Right atrium auricular region (tissue), 2 donors: Measurements from ENCODE around the gene DYNC2I2. TPM values are rescaled to one million over a fixed set of nuclear protein-coding genes. Genes with fewer than 3 reads are reported as not detected.

ENCODE experiments used
- DNase-seq: peaks from one replicate; pipeline ENCODE4 v3.0.0-alpha.2; 2019; ENCODE audit warnings: low spot score
- H3K27ac ChIP-seq, 2 donors: fragments of 200-600 bp; sonication (generic); 1 replicate in 1 of 2; 2 replicates in 1 of 2; pipeline ENCODE4 v1.5.1; 2016 to 2019
- H3K27me3 ChIP-seq, 2 donors: fragments of 200-600 bp; sonication (generic); one replicate each; pipeline versions ENCODE4 v1.5.1 to v1.6.0; 2017 to 2019
- H3K36me3 ChIP-seq: fragments of 200-600 bp; sonication (generic); one replicate; pipeline ENCODE4 v1.5.1; 2016
- H3K4me1 ChIP-seq, 2 donors: fragments of 200-600 bp; sonication (generic); one replicate each; pipeline versions ENCODE4 v1.5.1 to v1.6.0; 2017 to 2019
- H3K4me3 ChIP-seq, 2 donors: fragments of 200-600 bp; sonication (generic); 1 replicate in 1 of 2; 2 replicates in 1 of 2; pipeline ENCODE4 v1.5.1; 2017 to 2019; ENCODE audit warnings: mild to moderate bottlenecking in 1 of 2, moderate library complexity in 1 of 2
- H3K9me3 ChIP-seq, 2 donors: fragments of 200-600 bp; sonication (generic); one replicate each; pipeline ENCODE4 v1.5.1; 2019
- CTCF ChIP-seq, 2 donors: fragments of 200-600 bp; sonication (generic); IDR thresholded peaks; one replicate each; pipeline ENCODE4 v1.5.1; 2019; ENCODE audit warnings: antibody characterized with exemption in 2 of 2
- total RNA-seq, 2 donors: library from RNA; depleted of rRNA; stranded (reverse); fragments of >200 nt; gene quantifications; one replicate each; pipeline ENCODE4 v1.1.0, GENCODE V29; 2016

The DYNC2I2 gene
- total RNA-seq, 2 donors from 2014 or later: 23.1 to 33.1 TPM

- H3K9me3 ChIP-seq: no peaks in the 10 kb centered on the region
- no peak for TF ChIP-seq CTCF (IDR thresholded peaks at IDR 0.05)
- H3K27me3 ChIP-seq: no peaks in the 10 kb centered on the region
- no peak overlapping the region for H3K4me3 ChIP-seq
- H3K4me1 ChIP-seq: peaks cover 0 to 41% of the 10 kb centered on the region in 2 donors
- peaks cover 64% of the 10 kb centered on the region for H3K36me3 ChIP-seq
- DNase-seq: no peak
- H3K27ac ChIP-seq: no peak overlapping the region
Measured at GRCh38 chr9:128633057-128633456, 23.6 kb downstream of the DYNC2I2 start.

- Histone ChIP-seq H3K36me3 (peaks cover 70% of the 10 kb centered on the region), H3K9me3 (no peaks in the 10 kb centered on the region), H3K27me3 (no peaks in the 10 kb centered on the region), H3K4me3 (no peak overlapping the region), H3K4me1 (peaks cover 0 to 44% of the 10 kb centered on the region in 2 donors), H3K27ac (no peak overlapping the region)
- DNase-seq: no peak
- no peak for TF ChIP-seq CTCF (IDR thresholded peaks at IDR 0.05)
Measured at GRCh38 chr9:128632486-128632885, 24.2 kb downstream of the DYNC2I2 start.

- Histone ChIP-seq H3K4me3 (no peak overlapping the region), H3K27me3 (no peaks in the 10 kb centered on the region), H3K36me3 (peaks cover 74% of the 10 kb centered on the region), H3K4me1 (peaks cover 0 to 44% of the 10 kb centered on the region in 2 donors), H3K27ac (no peak overlapping the region), H3K9me3 (no peaks in the 10 kb centered on the region)
- no peak for TF ChIP-seq CTCF (IDR thresholded peaks at IDR 0.05)
- DNase-seq: no peak
Measured at GRCh38 chr9:128632066-128632465, 24.6 kb downstream of the DYNC2I2 start.

GRCh38 chr9:128631636-128632035 is 25.0 kb downstream of the DYNC2I2 start:
- H3K4me1 ChIP-seq: peaks cover 0 to 43% of the 10 kb centered on the region in 2 donors
- no peaks in the 10 kb centered on the region for H3K27me3 ChIP-seq
- DNase-seq: no peak
- no peaks in the 10 kb centered on the region for H3K9me3 ChIP-seq
- H3K27ac ChIP-seq: no peak overlapping the region
- H3K36me3 ChIP-seq: peaks cover 78% of the 10 kb centered on the region
- no peak overlapping the region for H3K4me3 ChIP-seq
- no peak for TF ChIP-seq CTCF (IDR thresholded peaks at IDR 0.05)

- Histone ChIP-seq H3K4me3 (no peak overlapping the region), H3K4me1 (peaks cover 0 to 26% of the 10 kb centered on the region in 2 donors), H3K27me3 (no peaks in the 10 kb centered on the region), H3K27ac (no peak overlapping the region), H3K36me3 (peaks cover 95% of the 10 kb centered on the region), H3K9me3 (no peaks in the 10 kb centered on the region)
- TF ChIP-seq CTCF (IDR thresholded peaks at IDR 0.05): no peak
- DNase-seq: no peak
Measured at GRCh38 chr9:128629852-128630545, 26.6 kb downstream of the DYNC2I2 start.

GRCh38 chr9:128629136-128629535 is 27.5 kb downstream of the DYNC2I2 start:
- no peak for DNase-seq
- peaks cover 100% of the 10 kb centered on the region for H3K36me3 ChIP-seq
- H3K9me3 ChIP-seq: no peaks in the 10 kb centered on the region
- no peak overlapping the region for H3K4me3 ChIP-seq
- H3K27ac ChIP-seq: peak overlapping the region; percentile 62 to 63
- no peak for TF ChIP-seq CTCF (IDR thresholded peaks at IDR 0.05)
- peaks cover 0 to 18% of the 10 kb centered on the region in 2 donors for H3K4me1 ChIP-seq
- no peaks in the 10 kb centered on the region for H3K27me3 ChIP-seq
